ENCODE results near the gene CNTLN. TPM values are rescaled to one million over a fixed set of nuclear protein-coding genes. Genes with fewer than 3 reads are reported as not detected.
"Not testable (repeated sequence)": the region's sequence is repeated elsewhere in the genome, so short reads cannot be mapped to it uniquely, and the experiment has no call there.

CNTLN gene
- total RNA-seq, 1 donor from 2014 or later = 3.1 TPM

DNA sequence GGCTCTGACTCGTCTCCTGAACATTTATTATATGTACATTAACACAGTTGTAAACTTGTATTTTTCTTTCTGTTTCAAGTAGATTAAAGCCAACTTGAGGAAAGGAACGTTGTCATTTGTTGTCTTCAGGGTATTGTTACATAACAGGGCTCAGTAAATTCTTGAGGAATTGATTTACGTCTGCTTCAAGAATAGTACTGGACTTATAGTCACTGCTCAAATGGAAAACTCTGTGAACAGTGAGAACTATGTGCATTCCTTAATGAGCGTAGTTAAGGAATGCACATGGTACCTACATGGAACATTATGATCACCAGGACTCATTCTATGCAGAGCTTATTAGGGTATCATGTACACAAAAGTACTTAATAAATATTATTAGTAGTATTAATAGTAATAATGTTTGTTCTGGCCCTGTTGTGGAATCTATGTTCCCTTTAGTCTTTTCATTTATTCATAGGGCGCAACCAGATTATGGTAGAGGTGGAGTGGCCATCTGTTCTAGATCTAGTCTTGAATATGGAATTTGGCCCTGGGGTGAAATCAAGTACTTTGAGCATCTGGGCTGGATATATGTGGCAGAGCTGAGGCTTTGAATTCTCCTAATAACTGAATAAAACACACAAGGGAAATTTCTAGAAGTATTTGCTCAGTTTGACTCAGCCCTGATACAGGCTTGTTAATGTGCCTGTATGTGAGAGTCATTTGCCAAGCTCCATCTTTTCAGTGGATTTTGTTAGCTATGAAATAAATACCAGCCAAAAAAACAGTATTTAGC lies 335.4 kb downstream of the CNTLN start:
- DNase-seq (no peak), ATAC-seq (ENCODE audit: poor library complexity) (no peak)
- intact Hi-C loops (cut with DNase I) = no loop called here

DNA sequence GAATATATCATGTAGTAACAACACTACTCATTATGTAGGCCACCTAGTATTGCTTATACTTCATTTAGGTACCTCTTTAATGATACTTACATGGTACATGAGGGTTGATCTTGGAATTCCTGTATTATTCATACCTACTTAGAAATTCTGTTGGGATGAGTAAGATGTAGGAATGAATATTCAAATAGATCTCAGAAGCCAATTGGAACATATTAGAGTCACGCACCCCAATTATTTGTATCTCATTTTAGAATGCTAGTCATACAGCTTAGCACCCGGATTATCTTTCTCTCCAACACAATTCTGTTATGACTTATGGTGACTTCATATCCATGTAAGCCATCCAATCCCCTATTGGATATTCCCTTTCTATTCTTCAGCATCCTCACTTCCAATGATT lies 337.3 kb downstream of the CNTLN start:
- ATAC-seq (ENCODE audit: poor library complexity) (no peak), DNase-seq (no peak)
- intact Hi-C loops (cut with DNase I) = no loop called here

DNA sequence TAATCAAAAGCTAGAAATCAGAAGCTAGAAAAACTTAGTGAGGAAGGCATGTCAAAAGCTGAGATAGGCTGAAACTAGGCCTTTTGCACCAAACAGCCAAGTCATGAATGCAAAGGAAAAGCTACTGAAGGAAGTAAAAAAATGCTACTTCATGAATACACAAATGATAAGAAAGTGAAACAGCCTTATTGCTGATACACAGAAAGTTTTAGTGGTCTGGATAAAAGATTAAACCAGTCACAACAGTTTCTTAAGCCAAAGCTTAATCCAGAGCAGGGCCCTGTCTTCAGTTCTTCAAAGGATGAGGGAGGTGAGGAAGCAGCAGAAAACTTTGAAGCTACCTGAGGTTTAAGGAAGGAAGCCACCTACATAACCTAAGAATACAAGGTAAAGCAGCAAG lies 341.6 kb downstream of the CNTLN start:
- ATAC-seq (ENCODE audit: poor library complexity) = no peak
- intact Hi-C loops (cut with DNase I) = no loop called here
- no peak for DNase-seq

DNA sequence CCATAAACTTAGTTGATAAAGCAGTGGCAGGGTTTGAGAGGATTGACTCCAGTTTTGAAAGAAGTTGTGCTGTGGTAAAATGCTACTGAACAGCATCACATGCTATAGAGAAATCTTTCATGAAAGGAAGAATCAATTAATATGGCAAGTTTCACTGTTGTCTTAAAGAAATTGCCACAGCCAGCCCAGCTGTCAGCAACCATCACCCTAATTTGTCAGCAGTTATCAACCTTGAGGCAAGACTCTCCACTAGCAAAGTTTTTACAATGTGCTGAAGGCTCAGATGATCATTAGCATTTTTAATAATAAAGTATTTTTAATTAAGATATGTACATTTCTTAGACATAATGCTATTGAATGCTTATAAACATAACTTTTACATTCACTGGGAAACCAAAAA lies 343.0 kb downstream of the CNTLN start:
- no peak for DNase-seq
- intact Hi-C loops (cut with DNase I) = no loop called here
- no peak for ATAC-seq (ENCODE audit: poor library complexity)

DNA sequence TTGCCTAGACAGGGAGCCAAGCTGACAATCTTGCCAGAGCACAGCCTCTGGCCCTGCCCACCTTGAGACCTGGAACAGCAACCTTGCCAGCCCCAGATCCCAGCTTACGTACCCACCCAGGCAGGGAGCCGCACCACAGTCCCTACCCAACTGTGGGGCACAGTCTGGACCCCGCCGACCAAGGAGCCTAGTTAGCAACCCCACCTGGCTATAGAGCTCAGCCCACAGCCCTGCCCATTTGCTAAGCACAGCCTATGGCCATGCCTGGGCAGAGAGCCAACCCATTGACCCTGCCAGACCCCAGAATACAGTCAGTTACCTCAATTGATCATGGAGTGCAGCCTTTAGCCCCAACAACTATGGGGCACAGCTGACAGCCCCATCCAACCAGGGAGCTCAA lies 346.1 kb downstream of the CNTLN start:
- intact Hi-C loops (cut with DNase I) = no loop called here
- DNase-seq (no peak), ATAC-seq (ENCODE audit: poor library complexity) (no peak)

DNA sequence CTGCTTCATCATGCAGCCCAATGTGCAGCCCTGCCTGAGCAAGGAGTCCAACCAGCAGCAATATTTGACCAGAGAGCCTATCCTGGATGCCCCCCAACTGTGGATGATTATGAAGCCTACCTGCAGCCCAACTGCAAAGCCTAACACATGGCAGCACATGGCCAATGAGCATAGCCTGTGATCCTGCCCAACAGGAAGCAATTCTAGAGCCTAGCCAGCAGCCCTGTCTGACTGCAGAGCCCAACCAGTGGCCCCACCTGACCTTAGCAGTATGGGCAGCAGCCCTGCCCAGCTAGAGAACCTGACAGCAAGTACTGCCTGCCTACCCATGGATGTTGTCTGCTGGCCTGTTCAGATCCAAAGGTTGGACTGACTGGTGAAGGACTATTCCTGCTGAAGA lies 346.7 kb downstream of the CNTLN start:
- ATAC-seq (ENCODE audit: poor library complexity) (no peak), DNase-seq (no peak)
- intact Hi-C loops (cut with DNase I) = no loop called here

DNA sequence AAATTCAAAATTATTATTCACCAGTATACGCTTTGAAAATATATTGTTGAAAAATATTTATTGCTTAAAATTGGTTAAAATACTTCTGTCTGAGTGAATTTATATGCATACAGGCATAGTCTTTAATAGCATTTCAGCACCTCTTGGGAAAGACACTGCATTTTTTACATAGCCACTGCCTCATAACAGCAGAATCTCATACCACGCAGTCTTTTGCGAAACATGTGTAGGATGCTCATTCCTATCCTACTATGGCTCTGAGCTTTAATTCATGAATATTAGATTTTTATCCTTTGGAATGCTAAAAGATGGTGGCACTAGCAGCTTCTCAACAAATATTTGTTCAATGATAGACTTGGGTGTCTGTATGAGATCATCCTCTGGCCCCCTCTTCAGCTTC lies 350.1 kb downstream of the CNTLN start:
- no peak for DNase-seq
- intact Hi-C loops (cut with DNase I) = no loop called here
- ATAC-seq (ENCODE audit: poor library complexity) = no peak

DNA sequence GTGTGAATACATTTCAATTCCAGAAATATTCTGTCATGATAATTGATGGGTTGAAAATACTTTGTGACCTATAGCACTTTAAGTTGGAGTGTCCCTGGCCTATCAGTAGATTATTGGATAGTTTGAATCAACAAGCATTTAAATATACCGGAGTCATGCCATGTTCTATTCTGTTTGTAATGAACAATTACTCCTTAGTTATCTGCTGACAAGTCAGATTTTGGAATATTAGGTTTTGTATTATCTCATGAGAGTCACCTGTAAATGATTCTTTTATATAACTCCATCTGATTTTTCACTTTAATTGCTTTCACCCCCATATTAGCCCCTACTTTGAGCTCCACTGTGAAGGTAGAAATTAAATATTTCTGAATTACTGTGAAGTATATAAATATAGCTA lies 351.6 kb downstream of the CNTLN start:
- ATAC-seq (ENCODE audit: poor library complexity) (no peak), DNase-seq (no peak)
- intact Hi-C loops (cut with DNase I) = no loop called here

DNA sequence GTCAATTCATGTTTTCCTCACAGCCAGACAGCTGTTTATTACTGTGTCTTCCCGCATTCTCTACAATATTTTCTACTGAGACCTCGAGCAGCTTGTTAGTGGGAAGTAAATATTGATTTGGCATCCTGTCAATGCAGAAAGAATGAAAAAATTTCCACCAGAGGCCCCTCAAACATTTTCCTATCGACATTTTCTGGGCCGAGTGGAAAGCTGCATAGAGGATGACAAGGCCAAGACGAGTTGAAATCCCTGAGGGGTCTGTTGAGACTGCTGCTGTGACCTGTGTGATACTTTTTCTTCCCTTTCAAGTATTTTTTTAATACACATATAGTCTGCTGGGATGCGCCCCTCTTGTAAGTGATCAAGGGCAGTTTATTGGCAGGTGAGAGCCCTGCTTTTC lies 352.6 kb downstream of the CNTLN start:
- intact Hi-C loops (cut with DNase I) = no loop called here
- DNase-seq = no peak
- no peak for ATAC-seq (ENCODE audit: poor library complexity)

DNA sequence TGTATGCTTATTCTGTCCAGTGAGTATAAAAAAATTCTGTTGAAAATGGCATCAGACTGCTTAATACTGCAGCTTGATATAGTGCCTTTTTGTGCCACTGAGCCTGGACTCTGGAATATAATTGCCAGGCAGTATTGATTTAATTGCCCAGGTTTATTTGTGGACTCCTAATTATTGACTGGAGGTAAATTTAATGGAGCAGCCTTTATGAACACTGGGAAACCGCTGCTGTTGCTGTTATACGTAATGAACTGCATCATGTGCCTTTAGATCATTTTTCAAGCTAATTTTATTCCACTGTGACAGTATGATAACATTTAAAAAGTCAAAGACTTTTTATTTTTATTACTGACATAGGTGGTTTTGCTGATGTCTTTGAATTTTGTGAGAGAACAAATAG lies 353.8 kb downstream of the CNTLN start:
- DNase-seq = no peak
- intact Hi-C loops (cut with DNase I) = no loop called here
- ATAC-seq (ENCODE audit: poor library complexity) = no peak

DNA sequence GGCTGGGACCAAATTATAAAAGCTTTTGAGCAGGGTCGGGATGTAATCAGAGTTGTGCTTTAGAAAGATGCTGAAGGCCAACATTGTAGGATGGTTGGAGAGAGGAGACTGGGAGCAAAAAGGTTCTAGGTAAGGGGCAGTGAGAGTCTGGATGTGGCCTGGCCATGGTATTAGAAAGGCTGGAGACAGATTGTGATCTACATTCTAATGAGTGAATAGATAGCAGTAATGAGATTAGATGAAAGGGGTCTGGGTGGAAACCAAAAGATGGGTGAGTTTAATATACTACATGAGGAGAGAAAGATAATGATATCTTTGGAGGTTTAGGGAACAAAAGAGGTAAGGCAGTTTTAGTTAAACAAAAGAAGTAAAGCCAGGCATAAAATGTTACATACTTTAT lies 355.3 kb downstream of the CNTLN start:
- DNase-seq = no peak
- intact Hi-C loops (cut with DNase I) = no loop called here
- no peak for ATAC-seq (ENCODE audit: poor library complexity)

DNA sequence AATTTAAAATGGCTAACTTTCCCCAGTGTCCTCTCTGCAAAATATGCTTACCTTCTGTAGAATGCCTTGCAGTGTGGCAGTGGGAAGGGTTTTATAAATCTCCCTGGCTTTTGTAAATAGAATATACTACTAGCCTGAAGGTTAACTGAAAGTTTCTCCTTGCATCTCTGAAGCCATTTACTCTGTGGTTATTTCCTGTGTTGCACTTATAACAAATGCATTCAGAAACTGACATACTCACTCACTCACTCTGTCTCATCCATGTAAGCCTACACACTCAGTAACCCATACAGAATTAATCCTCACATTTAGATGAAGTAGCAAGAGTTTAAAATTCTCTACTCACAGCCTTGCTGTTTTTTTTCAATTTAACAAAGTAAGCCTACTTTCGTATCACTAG lies 356.9 kb downstream of the CNTLN start:
- intact Hi-C loops (cut with DNase I) = no loop called here
- no peak for ATAC-seq (ENCODE audit: poor library complexity)
- no peak for DNase-seq

DNA sequence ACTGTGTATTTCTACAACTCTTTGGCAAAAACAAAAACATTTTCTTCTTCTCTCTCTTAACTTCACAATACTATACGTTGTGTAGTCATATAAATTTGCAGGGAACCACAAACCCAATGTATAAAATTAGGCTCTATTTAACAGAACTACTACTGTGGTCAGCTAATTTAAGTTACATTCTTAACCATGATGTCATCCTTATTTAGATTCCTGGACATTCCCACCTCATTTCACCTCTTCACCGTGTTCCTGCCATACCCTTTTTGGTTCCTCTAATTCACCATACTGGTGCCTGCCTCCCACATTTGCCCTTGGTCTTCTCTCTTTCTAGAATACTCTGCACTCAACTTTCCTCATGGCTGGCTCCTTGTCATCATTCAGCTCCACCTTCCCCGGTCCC lies 368.4 kb downstream of the CNTLN start:
- ATAC-seq (ENCODE audit: poor library complexity) (no peak), DNase-seq (no peak)
- intact Hi-C loops (cut with DNase I) = no loop called here

DNA sequence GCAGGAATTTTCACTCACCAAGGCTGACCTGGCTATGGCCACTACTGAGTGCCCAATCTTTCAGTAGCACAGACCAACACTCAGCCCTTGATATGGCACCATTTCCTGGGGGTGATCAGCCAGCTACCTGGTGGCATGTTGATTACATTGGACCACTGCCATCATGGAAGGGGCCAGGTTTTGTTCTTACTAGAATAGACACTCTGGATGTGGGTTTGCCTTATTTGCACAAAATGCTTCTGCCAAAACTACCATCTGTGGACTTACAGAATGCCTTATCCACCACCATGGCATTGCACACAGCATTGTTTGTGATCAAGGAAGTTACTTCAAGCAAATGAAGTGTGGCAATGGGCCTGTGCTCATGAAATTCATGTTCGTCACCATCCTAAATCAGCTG lies 374.3 kb downstream of the CNTLN start:
- ATAC-seq (ENCODE audit: poor library complexity) (no peak), DNase-seq (no peak)
- intact Hi-C loops (cut with DNase I) = no loop called here

DNA sequence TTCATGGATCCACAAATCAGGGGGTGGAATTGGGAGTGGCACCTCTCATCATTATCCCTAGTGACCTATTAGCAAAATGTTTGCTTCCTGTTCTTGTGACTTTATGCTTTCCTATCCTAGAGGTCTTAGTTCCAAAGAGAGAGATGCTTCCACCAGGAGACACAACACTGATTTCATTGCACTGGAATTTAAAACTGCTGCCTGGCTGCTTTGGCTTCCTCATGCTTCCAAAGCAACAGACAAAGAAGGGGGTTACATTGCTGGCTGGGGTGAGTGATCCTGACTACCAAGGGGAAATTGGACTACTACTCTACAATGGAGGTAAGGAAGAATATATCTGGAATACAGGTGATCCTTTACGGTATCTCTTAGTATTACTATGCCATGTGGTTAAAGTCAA lies 374.9 kb downstream of the CNTLN start:
- ATAC-seq (ENCODE audit: poor library complexity) (no peak), DNase-seq (no peak)
- intact Hi-C loops (cut with DNase I) = no loop called here

DNA sequence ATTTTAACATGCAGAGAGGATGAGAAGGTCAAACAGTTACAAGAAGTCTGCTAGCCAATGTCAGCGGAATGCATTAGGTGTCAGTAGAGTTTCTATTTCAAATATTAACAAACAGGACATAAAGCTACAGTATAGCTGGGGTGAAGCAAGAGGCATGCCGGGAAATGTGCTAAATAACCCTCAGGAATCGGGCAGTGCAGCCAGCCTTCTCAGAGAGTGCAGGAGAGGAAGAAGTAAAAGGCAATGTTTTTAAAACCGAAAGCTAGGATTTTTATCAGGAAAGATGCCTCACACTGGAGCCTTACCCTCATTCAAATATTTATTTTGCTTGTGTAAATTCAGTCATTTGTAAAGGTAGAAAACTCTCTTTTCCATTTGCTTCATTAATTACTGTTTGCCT lies 384.9 kb downstream of the CNTLN start:
- intact Hi-C loops (cut with DNase I) = no loop called here

DNA sequence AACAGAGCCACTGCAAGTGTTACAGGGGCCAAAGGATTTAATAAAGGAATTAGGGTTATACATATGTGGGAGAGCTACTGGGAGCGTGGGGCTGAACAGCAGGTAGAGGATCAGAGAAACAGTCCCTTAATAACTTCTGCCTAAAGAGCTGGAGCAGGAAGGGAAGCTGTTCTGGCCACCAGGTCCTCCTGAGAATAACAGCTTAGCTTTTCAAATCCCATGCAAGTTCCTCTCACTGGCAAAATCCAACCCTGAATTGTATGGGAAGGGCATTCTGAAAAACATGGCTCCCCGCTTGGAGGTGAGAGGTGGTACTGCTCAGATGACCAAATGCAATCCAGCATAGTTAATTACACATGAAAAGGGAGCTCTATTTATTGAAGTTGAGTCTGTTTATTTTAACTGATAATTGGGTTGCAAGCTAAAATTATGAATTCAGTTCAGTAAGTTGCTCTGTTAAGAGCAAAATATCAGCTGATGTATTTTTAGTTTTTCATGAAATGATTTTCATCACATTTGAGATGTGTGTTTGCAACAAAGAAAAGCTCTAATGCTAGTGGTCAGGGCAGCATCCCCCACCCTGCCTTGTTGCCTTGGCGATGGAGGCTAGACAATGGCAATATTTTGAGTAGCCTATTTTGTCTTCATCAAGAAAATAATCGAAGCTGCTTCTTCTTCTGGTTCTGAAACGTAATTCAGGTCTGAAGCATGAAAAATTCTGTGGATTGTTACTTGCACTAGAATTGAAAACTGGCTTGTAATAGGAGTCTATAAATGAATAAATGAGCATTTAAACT lies 385.6 kb downstream of the CNTLN start:
- ATAC-seq (ENCODE audit: poor library complexity) (no peak), DNase-seq (no peak)
- intact Hi-C loops (cut with DNase I) = no loop called here

More for the DNA sequence above, 384.9 kb downstream of the CNTLN start:
- ATAC-seq (ENCODE audit: poor library complexity) (no peak), DNase-seq (no peak)

DNA sequence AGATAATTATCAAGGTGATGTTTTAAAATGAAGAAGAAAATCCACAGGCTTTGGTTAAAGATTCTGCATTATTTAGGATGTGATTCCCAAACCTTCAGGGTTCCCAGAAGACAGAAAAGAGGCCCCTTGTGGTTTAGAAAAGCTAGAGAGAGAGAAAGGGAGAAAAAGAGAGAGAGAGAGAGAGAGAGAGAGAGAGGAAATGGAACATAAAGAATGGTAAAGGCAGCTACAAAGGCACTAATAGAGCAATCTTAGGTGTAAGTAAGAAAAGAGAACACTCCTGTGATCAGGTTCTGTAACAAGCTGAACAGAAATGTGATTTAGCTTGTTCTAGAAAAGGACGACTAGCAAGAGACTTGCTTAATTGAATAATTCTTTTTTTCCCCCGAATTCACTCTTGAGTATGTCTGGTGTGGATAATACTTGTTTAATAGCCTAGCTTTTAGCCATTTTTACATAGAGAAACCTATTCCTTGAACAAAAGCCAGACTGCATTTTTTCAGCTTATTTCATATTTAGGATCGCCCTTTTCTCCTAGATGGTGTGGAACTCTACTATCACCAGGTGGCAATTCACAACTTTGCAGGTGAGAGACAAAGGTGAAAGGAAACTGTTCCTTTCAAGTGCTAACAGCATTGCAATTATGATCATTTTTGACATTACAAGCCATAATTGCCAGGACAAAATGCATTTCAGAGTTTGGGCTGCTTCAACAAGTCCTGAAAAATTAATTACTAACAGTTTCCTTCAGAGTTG lies 386.4 kb downstream of the CNTLN start:
- intact Hi-C loops (cut with DNase I) = no loop called here
- ATAC-seq (ENCODE audit: poor library complexity) (no peak), DNase-seq (no peak)

DNA sequence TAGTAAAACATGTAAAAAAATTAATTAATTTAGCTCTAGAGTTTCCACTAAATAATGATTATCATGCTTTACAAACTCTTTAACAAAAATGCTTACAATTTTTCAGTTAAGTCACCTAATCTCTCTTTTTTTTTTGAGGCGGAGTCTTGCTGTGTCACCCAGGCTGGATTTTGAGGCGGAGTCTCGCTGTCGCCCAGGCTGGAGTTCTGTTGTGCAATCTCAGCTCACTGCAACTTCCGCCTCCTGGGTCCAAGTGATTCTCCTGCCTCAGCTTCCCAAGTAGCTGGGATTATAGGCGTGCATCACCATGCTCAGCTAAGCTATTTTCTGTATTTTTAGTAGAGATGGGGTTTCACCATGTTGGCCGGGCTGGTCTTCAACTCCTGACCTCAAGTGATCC lies 391.9 kb downstream of the CNTLN start:
- intact Hi-C loops (cut with DNase I); DNase-seq; ATAC-seq (ENCODE audit: poor library complexity): not testable (repeated sequence)

DNA sequence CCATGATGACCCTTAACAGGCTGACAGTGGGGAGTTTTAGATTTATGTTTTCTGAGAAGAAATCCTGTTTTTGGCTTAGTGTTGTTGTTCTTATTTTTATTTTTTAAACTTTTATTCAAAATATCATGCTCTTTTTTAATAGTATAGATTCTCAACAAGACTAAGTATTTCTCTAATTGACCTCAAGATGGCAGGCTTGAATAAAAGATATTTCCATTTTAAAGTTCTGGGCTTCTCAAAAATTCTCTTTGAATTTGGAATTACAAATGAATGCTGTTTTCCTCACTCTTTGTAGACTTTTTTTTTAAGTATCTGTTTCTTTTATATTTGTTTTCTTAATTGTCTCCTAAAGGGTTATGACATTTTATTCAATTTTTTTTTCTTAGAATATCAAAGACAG lies 394.0 kb downstream of the CNTLN start:
- ATAC-seq (ENCODE audit: poor library complexity) = no peak
- intact Hi-C loops (cut with DNase I) = no loop called here
- no peak for DNase-seq

Data from Right ventricle myocardium superior (tissue), 1 donor.